Fibroblast of skin of right quadriceps (primary cell): ENCODE measurements around the gene CYSTM1.

ENCODE experiments used
- DNase-seq: peaks from one replicate; pipeline ENCODE4 v3.0.0-alpha.2; 2013

Gene CYSTM1

DNA sequence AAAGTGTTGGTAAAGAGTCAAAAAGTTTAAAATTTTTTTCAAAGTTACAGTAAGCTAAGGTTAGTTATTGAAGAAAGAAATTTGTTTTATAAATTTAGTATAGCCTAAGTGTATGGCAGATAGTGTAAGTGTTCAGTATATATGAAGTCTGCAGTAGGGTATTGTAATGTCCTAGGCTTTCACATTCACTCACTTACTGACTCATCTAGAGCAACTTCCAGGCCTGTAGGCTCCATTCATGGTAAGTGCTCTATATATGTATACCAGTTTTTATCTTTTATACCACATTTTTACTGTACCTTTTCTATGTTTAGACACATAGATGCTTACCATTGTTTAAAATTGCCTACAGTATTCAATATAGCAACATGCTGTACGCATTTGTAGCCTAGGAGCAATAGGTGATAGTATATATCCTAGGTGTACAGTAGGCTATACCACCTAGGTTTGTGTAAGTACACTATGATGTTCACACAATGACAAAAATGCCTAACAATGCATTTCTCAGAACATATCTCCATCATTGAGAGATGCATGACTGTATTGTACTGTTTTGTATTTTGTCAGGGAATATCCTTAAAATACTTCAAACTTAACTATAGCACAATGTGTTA, 38.5 kb downstream of the CYSTM1 start:
- DNase-seq, result no peak

DNA sequence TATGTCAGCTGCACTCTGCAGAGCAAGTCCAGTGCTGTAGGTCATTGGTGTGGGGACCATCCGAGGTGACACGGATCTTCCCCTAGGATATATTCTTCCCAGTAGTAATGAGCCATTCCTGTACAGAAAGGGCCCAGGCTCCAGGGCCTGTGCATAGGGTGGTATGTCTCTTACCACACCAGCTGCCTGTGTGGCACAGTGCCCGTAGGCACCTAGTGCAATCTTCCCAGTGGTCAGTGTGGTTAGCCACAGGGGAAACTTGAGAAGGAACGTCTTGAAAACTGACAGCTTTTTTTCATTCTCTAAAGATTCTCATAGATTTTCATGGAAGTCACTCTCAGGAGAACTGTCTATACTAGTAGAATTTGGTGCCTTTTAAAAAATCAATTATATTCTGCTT, 39.8 kb downstream of the CYSTM1 start:
- peak; percentile 41 for DNase-seq

DNA sequence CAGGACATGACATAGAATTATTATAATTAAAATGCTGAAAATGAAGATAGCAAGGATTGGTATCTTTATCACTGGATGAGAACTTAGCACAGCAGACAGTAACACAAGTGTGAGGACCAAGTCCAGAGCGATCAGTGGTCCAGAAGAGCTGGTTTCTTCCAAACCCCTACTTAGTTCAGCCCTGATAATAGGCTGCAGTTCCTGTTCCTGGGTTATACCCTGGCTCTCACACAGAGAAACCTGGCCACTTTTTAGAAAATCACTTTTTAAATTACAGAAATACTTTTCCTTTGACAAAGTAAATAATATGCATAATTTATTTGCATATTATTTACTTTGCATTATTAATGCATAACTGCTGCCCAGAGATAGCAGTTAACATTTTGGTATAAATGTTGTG, 40.3 kb downstream of the CYSTM1 start:
- DNase-seq, result no peak

DNA sequence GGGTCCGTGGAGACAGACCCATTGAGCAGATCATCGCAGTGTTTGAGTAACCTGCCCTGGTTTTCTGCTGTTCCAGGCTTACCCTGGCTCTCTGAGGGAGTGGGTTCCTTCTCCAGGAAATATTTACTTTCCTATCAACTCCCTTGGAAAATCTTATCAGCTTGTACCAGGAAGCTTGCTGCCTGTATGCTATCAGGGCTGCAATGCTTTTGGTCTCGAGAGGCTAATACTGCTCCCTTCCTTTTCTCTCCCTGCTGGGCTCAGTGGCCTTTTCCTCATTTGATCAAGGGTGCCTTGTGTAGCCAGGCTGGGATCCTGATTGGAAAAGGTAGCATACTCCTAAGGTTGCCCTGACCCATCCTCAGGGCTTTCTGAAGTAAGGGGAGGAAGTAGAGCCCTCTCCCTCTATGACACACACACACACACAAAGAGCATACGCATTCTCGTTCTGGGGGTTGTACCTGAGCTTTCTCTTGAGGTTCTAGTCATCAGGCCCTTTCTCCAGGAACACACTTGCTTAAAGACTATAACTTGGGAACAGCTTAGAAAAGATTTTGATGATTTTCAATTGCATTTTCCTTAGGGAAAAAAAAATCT, 41.6 kb downstream of the CYSTM1 start:
- DNase-seq, result no peak

DNA sequence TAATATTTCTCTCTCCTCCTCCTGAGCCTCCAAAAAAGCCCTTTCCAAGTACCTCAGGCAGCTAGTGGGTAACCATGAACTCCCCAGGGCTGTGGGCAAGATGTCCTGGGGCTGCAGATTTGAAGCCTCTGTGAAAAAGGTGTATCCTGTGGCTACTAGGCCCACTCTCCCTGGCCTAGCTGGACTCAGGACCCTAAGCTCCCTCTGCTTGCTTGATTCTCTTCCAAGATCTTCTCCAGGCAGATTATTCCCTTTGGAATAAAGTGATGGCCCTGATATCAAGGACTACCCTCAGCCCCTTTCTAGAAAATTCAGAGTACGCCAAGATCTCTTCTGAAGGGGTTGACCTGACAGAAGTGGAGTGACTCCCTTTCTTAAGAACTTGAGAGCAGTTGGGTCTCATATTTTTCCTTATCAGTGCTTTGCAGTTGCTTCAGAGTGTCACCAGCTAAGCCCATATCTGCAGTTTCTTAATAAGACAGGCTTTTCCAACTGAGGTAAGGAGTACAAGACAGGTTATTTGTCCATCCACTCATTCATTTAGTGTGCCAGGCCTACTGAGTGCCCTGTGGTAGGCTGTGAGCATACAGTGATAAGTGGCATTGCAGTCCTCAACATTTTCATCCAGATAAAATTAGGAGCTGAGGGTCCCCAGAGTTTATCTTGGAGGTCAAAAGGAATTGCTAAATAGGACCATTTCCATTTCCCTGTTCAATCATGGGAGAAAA, 42.5 kb downstream of the CYSTM1 start:
- no peak for DNase-seq

DNA sequence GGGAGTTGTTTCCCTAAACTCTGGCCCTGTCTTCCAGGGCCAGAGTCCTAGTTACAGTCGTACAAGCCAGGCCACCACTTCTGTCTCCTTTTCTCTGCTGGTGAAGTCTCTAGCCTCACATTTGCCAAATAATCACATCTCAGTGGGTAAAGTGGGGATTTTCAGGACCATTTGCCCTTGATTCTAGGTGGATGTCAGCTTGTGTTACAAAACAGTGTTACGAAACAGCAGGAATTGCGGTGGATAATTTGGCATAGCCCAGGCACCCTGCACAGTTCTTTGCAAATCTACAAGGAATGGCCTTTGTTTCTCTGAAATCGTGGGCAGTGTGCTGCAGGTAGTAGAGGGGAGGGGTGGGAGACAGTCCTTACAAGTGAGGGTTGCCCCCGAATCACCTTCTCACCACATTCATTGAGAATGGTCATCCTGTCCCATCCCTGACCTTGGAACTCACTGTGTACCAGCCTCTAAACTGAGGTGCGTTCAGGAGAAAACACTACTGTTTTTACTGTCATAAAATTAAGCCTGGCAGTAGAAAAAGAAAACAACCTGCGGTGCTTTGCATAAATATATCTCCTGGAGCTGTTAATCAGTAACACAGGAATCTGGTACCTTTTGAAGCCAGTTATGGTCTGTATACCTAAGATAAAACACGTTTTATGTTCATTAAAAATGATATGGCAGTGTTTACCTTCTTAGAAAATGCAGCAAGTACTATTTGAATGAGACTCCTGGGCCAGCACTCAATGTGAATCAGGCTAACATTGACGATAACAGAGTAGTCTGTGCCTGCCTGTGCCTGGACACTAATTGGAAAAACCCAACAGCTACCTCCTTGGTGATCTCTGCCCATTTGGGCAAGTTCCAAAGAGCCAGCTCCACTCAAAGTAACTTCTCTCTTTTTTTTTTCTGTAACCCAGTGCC, 44.3 kb downstream of the CYSTM1 start:
- DNase-seq, result no peak

DNA sequence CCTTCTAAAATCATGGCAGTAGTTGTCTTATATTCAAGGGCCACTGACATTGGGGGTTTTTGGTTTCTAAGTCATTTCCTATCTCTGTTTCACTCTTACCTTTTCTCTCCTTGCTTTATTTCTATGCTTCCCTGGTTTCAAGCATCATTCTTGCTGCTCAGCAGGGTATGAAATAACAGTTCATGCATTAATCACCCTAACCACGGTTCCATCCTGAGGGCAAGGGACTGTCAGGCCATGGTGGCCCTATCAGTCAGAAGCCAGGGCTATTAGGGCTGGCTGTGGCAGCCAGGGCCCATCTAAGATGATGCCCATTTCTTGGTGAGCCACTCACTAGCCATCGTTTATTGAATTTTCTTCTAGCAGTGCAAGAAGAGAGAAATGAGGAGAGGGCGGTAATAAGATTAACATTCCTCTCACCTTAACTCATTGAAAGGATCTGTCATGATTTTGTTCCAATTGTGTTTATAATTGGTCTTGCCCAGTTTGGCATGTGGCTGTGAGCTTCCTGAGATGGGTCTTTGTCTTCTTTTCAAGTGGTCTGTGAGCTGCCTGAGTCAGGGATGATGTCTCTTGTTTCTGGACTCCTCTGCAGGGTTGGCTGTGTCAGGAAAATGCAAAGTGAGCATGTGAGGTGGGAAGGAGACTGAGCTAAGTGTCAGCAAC, 45.2 kb downstream of the CYSTM1 start:
- peak; percentile 65 for DNase-seq

DNA sequence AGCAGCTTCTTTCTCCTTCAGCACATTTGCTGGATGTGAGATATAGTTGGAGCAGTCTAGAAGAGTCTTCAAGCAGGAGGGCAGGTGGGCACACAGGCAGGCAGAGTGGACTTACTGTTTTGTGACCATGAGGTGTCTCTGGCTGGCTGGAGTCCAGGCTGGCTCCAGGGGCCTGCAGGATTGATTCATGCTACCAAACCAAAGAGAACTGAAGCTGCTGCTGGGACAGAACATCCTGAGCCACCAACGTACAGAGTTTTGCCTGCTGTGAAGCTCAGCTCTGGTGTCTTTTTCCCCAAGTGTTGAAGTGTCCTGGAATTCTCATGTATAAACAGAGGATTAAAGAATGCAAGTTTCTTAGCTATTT, 45.7 kb downstream of the CYSTM1 start:
- peak; percentile 18 for DNase-seq

DNA sequence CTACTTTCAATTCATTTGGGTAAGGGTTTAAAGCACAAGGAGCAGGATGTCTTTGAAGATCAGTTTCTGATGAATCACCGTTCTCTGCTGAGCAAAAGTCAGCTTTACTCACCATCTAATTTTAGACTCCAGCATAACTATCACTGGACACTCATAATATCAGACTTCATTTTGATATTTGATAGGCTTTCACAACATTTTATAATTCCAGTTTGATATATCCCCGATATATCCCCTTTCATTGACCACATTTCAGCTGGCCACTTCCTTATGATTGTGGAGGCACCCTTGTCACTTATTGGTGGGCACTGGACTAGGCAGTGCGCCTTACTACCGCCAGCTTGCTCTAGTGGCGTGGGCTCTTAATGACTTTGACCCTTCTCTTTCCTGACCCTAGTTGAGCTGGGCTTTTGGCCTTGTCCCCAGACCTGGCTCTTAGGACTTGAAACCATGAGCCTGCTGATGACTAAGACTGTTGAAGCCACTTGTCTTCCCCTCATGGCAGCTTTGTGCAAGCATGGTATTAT, 46.8 kb downstream of the CYSTM1 start:
- DNase-seq, result peak; percentile 82

DNA sequence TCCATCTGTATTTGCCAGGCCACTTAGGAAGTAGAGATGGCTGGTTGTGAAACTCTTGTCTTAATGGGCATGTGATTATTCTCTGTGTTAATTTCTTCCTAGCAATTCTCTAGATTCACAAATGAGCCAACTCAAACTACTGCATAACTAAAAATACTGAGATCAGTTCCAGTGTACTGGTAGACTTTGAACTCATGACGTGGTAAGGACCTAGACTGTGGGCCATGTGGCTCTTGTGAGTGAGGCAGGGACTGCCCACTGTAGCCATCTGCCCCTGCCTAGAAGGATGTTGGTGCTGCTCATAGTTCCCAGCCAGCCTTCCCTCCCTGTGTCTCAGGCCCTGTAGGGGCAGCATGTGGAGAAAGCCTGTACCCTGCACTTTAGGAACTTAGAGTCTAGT, 47.4 kb downstream of the CYSTM1 start:
- no peak for DNase-seq

DNA sequence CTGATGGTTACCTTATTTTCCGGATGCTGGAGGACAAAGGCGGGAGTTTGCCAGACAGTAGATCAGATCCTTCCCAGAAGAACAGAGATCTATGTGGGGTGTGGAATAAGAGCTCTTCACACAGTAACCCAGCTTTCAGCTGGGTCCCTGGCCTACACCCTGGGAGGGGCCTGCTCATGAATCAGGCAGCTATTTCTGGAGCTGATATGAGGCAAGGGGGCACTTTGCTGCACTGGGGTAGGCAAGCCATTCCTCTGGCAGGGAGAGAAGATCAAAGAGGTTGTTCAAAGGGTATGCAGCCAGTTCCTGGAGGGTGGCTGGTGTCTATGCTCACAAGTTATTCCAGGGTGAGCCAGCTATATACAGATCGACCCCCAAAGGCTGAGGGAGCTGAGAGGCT, 48.6 kb downstream of the CYSTM1 start:
- peak; percentile 17 for DNase-seq

DNA sequence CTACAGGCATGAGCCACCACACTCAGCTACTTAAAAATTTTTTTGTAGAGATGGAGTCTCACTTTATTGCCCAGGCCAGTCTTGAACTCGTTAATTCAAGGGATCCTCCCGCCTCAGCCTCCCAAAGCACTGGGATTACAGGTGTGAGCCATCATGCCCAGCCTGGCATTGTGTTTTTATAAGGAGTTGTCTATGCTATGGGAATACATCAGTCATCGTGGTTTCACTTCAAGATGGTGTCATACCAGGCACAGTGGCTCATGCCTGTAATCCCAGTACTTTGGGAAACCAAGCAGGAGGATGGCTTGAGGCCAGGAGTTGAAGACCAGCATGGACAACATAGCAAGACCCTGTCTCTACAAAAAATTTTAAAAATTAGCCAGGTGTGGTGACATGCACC, 49.7 kb downstream of the CYSTM1 start:
- no peak for DNase-seq

DNA sequence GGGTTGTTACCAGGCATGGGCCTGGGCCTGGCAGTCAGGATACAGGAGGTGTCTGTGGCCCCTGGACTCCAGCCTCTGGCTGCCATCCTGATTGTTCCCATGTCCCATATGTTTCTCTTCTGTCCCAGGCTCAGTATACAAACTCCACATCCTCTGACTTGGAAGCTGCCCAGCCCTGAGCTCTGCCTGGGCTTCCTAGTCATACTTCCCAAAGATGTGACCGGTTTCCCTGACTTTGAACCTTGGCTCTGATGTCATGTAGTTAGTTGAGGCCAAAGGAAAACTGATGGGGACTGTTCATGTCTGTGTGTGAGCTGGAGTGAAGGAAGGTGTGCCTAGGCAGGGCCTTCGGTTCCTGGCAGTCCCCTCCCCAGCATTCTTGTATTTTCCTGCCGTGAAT, 50.4 kb downstream of the CYSTM1 start:
- DNase-seq, result no peak

DNA sequence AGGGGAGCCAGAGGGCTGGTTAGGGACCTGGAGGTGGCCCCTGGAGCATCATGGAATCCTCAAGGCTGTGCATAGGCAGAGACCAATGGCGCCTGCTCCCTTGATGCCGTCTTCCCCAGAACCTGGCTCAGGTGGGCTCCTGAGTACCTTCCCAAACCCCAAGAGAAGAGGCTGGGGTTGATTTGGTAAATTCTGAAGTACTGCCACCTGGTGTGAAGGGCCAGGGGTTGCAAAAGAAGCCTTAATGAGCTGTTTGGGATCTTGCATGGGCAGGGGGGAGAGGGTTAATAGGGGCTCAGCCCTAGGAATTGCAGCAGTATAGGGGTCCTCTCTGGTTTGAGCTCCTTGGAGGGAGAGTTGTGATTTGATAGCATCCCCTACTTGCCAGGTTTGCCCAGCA, 52.1 kb downstream of the CYSTM1 start:
- no peak for DNase-seq

DNA sequence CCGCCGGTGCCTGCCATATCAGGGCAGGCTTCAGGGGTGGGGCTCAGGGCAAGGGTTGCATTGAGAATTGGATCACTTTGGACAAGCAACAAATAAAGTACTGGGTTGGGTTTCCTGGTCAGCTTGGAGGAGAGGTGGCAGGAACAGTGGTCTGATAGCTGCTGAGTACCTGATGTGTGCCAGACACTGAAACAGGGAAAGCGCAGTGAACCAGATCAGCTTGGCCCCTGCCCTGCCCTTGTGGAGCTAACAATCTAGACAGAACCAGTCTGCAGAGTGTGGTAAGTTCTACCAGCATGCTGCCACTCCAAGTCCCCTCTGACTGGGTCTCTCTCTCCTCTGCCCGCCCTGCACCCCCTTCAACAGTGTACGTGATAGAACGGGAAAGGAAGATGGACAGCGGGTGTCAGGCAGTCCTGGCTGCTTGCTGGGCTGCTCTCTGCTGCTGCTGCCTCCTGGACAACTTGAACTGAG, 53.4 kb downstream of the CYSTM1 start:
- no peak for DNase-seq

DNA sequence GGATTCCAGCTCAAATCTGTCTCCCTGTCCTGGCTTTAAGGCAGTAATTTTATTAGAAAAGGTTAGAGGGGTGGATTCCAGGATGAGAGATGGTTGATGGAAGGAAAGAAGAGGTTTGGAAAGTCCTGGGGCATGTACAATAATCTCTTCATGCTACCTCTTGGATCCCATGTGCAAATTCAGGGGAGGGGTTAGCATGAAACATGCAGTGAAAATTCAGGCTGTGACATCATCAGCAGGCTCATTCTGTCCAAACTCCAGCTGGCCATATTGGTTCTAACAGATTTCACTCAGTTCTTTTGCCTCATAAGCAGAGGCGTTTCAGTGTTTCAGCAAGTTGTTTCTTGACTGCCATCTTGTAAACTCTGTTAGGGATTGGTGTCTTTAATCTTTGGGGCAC, 55.4 kb downstream of the CYSTM1 start:
- DNase-seq, result no peak

DNA sequence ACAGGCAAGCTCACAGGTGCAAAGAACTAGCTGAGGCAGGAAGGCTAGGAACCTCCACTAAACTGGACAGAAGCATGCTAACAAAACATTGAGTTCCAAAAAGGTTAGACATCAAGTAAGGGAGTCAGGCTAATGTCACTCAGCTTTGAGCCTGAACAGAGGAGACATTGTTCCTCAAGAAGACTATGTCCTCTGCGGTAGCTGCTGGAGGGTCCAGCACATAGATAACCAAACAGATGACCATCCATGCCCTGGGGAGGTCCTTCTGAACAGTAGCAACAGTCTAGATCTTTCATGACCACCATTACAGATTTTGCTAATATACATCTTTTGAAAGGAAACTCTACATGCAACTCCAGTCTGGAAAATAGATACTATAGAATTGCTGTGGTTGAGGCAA, 57.7 kb downstream of the CYSTM1 start:
- DNase-seq, result no peak

DNA sequence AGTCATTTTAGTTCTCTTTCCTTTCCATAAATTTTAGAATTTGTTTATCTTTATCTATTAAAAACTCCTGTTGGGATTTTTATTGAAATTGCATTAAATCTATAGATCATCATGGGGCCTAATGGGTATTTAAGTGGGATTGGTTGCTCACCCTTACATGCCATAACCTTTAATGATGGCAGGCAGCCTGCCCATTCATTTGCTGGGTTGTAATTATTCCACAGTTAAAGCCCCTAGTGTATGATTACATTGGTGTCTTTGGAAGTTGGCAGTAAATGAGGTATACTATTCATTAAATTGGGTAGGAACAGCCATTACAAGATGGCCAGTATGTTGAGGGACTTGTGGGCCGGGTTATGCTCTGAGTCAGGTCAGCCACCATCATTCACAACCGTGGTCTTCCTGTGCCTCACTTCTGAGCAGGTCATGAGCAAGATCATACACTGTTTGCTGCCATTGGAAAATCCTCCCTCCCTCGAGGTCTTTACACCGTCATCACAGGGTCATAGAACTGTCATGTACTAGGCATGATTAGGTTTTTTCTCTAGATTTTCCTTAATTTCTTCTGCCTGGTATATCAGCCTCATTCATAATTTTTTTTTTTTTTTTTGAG, 59.5 kb downstream of the CYSTM1 start:
- no peak for DNase-seq

DNA sequence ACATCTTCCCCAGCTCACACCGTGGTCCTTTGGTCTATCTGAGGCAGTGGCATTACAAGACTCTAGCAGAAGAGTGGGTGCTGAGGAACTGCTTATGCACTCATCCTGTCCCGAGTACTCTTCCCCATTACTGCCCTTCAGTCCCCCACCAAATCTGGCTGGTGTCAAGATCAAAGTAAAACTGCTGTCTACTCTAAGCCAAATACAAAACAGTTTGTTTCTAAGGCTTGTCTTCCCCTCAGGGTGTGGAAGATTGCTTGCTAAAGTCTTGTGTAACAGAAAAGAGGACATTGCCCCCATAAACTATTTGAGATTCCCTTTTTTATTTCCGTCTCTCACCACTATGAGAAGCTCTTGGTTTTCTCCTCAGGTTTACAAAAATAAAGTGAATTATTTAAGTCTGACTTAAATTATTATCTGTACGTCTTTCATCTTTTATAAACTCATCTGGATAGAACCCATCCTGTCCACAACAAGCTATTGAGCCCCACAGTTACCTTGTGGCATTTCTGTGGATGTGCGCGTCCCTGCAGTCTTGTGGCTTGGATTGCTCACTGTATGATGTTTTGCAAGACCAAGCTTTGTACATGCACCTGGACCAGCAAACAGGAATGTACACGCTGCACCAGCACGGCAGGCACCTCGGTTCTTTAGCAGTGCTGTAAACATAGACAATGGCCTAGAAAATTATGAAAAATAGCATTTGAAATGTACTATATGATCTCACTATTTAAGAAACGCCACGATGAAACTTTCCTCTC, 61.0 kb downstream of the CYSTM1 start:
- no peak for DNase-seq

DNA sequence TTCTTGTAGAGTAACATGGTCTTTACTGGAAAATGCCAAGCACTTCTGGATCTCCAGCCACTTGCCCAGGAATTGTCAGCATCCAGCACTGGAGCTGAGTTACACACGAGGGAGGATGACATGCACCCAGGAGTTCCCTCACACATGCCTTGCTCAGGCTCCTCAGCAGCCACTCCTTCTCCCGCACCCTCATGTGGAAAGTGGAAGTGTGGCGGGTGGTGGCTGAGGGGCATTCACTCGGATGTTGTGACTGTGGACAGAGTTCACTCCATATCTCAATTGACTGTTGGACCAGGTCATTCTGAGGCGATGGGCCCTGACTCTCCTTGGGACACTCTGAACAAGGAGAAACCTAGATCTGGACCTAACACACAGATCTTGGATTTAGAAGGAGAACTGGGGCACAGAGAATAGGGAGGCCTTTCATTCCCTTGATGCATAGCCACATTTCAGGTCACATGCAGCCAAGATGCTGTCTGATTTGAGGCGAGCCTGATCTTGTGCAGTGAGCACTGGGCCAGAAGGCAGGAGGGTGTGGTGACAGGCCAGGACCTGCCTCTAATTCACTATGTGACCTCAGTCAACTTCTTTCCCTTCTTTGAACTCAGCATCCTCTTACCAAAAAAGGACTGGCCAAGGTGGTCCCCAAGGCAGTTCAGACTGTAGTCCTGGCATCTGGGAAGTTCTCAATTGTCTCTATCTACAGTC, 62.1 kb downstream of the CYSTM1 start:
- no peak for DNase-seq

DNA sequence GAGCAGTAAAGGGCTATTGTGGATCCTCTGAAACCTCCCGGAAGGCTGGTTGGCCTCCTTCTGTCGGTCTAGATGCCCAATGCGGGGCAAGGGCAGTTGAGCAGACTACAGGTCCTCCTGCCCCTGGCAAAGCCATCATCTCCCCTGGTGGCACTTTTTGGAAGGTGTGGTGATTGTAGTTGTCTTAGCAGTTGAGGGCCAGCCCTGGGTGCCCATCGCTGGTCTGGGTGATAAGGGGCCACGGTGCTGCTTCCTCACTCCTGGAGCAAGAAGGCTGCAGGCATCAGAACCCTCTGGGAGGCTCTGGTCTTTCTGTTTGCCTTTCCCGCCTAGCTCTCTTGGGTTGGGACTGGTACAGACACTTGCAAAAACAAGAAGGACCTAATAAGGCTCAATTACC, 63.8 kb downstream of the CYSTM1 start:
- DNase-seq, result no peak
